ENCODE measurements around the gene RNF130. TPM values are rescaled to one million over a fixed set of nuclear protein-coding genes. Genes with fewer than 3 reads are reported as not detected.
"Not testable (repeated sequence)": the region's sequence is repeated elsewhere in the genome, so short reads cannot be mapped to it uniquely, and the experiment has no call there.

The RNF130 gene
- total RNA-seq, 2 experiments from 2014 or later, result 4.9 to 5.4 TPM

DNA sequence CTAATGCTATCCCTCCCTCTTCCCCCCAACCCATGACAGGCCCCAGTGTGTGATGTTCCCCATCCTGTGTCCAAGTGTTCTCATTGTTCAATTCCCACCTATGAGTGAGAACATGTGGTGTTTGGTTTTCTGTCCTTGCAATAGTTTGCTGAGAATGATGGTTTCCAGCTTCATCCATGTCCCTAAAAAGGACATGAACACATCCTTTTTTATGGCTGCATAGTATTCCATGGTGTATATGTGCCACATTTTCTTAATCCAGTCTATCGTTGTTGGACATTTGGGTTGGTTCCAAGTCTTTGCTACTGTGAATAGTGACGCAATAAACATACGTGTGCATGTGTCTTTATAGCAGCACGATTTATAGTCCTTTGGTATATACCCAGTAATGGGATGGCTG is 78.7 kb downstream of the RNF130 start:
- H3K4me3 Mint-ChIP-seq; H3K36me3 Mint-ChIP-seq; H3K27me3 Mint-ChIP-seq; DNase-seq; H3K27ac Mint-ChIP-seq; ATAC-seq; H3K9me3 Mint-ChIP-seq (ENCODE audit: low read depth); CTCF ChIA-PET; H3K4me1 Mint-ChIP-seq: not testable (repeated sequence)

DNA sequence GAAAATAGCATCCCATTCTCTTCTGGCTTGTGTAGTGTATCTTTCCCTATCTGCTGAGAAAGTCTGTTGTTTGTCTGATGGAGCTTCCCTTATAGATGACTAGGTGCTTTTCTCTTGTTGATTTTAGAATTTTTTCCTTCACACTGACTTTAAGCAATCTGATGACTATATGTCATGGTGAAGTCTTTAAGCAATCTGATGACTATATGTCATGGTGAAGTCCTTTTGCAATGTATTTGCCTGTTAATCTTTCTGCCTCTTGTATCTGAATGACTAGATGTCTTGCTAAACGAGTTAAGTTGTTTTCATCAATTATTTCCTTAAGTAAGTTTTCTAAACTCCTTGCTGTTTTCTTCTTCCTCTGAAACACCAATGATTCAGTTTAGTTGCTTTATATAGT is 80.5 kb downstream of the RNF130 start:
- H3K27me3 Mint-ChIP-seq, result no peaks in the 10 kb centered on the region
- no peaks in the 10 kb centered on the region for H3K9me3 Mint-ChIP-seq (ENCODE audit: low read depth)
- H3K27ac Mint-ChIP-seq, result no peak overlapping the region
- no peak overlapping the region for H3K4me3 Mint-ChIP-seq
- no peak for DNase-seq
- H3K4me1 Mint-ChIP-seq, result no peaks in the 10 kb centered on the region
- H3K36me3 Mint-ChIP-seq, result no peaks in the 10 kb centered on the region
- no peak for ATAC-seq
- CTCF ChIA-PET, result no interaction called here

DNA sequence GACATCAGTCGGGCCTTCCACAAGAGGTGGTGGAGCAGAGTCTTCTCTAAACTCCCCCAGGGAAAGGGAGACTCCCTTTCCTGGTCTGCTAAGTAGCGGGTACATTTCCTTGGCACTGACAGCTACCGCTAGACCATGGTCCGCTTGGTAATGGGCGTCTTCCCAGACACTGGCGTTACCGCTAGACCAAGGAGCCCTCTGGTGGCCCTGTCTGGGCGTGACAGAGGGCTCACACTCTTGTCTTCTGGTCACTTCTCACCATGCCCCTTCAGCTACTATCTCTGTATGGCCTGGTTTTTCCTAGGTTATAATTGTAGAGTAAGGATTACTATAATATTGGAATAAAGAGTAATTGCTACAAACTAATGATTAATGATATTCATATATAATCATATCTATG is 81.0 kb downstream of the RNF130 start:
- ATAC-seq; H3K4me3 Mint-ChIP-seq; H3K9me3 Mint-ChIP-seq (ENCODE audit: low read depth); H3K27me3 Mint-ChIP-seq; H3K27ac Mint-ChIP-seq; H3K36me3 Mint-ChIP-seq; CTCF ChIA-PET; H3K4me1 Mint-ChIP-seq; DNase-seq: not testable (repeated sequence)

DNA sequence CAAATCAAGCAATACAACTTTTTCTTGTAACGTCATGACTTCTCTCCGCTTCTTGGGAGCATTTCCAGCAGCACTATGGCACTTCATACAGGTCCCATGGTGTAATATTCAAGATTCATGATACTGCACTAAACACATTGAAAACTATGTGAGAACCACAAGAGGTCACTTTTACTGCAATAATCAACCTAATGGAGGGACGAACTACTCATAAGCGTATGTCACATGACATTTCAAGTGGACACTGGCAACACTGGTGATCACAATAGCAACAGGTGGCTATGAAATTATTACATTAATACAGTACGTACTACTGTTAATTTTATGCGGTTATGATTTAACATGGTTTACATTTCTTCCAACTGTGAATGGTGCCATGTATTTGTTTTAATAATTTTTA is 85.2 kb downstream of the RNF130 start:
- H3K27me3 Mint-ChIP-seq, result no peaks in the 10 kb centered on the region
- ATAC-seq (no peak), DNase-seq (no peak)
- H3K4me1 Mint-ChIP-seq, result no peaks in the 10 kb centered on the region
- H3K4me3 Mint-ChIP-seq, result no peak overlapping the region
- CTCF ChIA-PET, result no interaction called here
- H3K9me3 Mint-ChIP-seq (ENCODE audit: low read depth), result no peaks in the 10 kb centered on the region
- H3K36me3 Mint-ChIP-seq, result no peaks in the 10 kb centered on the region
- H3K27ac Mint-ChIP-seq, result no peak overlapping the region

DNA sequence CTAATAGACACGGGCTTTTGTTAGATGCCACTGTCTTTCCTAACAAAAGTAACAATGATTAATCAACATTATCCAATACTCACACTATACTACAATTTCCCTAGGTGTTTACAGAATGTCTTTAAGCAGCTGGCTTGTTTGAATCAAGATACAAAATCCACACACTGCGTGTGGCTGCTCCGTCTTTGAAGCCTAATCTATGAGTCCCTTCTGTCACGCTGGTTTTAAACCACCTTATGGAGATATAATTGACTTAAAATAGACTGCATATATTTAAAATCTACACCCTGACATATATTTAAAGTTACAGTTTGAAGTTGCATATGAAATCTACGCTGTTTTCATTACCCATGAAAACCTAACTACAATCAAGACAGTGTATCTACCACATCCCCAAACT is 89.9 kb downstream of the RNF130 start:
- CTCF ChIA-PET, result no interaction called here
- Mint-ChIP-seq H3K9me3 (ENCODE audit: low read depth) (no peaks in the 10 kb centered on the region), H3K36me3 (no peaks in the 10 kb centered on the region), H3K4me1 (no peaks in the 10 kb centered on the region), H3K27me3 (no peaks in the 10 kb centered on the region), H3K27ac (no peak overlapping the region), H3K4me3 (no peak overlapping the region)
- no peak for ATAC-seq
- DNase-seq, result no peak

DNA sequence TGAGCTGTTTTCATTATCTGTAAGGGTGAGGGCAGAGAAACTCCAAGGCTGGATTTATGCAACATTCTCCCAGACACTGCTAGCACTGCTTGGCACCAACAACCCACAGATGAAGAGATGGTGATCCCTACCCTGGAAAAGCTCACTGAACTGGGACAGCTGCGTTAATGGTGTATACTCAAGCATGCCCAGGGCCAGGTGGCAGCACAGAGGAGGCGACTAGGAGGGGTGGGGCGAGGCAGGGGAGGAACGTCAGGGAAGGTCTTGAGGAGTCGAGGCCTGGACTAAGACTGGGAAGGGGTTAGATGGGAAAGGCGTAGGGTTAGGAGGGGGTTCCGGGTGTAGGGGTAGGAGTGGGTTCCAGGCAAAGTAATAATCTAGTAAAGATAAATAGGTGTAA is 90.8 kb downstream of the RNF130 start:
- DNase-seq (no peak), ATAC-seq (no peak)
- Mint-ChIP-seq H3K9me3 (ENCODE audit: low read depth) (no peaks in the 10 kb centered on the region), H3K36me3 (no peaks in the 10 kb centered on the region), H3K4me1 (no peaks in the 10 kb centered on the region), H3K27me3 (no peaks in the 10 kb centered on the region), H3K4me3 (no peak overlapping the region), H3K27ac (no peak overlapping the region)
- CTCF ChIA-PET, result no interaction called here

DNA sequence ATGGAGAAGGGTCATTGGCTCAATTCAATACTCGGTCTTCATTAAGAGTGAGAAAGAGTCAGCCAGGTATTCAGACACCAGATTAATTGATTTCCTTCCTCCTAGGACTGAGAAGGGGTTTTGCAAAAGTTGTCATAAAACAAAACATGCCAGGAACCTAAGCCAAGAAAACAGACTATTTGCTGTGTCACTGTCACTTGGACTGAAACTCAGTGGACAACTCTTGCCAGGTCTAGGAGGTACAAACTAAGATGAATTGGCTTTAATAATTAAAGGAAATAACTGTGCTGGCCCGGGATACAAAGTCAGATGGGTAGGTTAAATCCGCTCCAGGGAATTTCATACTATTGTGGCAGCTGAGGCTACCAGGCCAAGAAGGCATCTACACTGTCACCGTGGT is 92.8 kb downstream of the RNF130 start:
- H3K4me1 Mint-ChIP-seq, result no peaks in the 10 kb centered on the region
- DNase-seq (no peak), ATAC-seq (no peak)
- H3K4me3 Mint-ChIP-seq, result no peak overlapping the region
- H3K27ac Mint-ChIP-seq, result no peak overlapping the region
- CTCF ChIA-PET, result interaction anchor here (1.1 kb wide), 1 partner anchor 337 kb away, joined by 3 read pairs; no protein-coding TSS in a partner anchor
- no peaks in the 10 kb centered on the region for H3K9me3 Mint-ChIP-seq (ENCODE audit: low read depth)
- H3K36me3 Mint-ChIP-seq, result no peaks in the 10 kb centered on the region
- no peaks in the 10 kb centered on the region for H3K27me3 Mint-ChIP-seq

DNA sequence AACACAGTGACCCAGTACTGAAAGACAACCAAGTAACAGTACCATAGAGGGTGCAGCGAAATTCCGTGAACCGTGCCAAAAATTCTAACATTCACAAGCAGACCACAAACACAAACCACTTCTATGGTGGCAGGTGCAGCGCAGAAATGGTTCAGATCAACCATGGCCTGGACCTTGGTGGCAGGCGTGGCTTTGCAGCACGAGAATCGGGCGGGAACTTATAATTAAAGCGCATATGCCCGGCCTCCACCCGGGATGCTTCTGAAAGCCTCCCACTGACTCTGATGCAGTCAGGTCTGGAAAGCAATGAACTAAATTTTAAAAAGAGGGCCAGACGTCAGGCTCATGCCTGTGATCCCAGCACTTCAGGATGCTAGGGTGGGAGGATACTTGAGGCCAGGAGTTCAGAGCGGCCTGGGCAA is 95.8 kb downstream of the RNF130 start:
- Mint-ChIP-seq H3K27ac (no peak overlapping the region), H3K4me1 (no peaks in the 10 kb centered on the region)
- CTCF ChIA-PET, result interaction anchor here (1.0 to 1.2 kb wide), 3 partner anchors 64 to 213 kb away, joined by 3 to 4 read pairs (median 4); no protein-coding TSS in a partner anchor

DNA sequence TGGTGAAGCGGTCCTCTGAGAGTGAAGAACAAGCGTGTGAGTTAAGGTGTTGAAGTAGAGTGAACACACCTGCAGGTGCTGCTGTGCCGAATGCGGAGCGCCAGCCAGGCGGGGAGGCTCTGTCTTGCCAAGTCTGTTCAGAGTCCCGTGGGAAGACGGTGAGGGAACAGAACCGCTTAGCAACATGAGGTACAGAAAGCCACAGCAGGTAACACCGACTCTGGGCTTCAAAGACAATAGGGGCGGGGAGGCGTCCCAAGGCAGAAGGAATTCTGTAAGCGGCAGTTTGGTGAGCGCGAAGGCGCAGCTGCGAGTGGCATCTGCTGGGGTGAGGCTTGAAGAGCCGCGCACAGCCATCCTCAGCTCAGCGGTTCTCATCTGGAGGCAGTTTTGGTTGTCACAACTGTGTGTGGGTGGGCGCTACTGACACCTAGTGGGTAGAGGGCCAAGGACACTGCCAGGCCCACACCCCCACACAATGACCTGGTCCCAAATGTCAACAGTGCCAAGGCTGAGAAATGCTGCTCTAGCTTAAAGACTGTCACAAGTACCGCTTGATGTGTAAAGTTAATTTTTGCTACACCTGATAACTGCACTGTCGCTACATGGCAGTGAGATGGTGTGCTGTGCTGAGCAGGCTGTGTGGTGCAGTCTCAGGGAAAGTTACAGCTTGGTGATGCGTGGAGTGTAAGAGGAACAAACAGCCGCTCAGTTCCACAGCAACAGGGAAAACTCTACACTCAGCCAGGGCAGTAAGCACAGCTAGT is 96.4 kb downstream of the RNF130 start:
- Mint-ChIP-seq H3K27me3 (no peaks in the 10 kb centered on the region), H3K9me3 (ENCODE audit: low read depth) (no peaks in the 10 kb centered on the region), H3K36me3 (no peaks in the 10 kb centered on the region), H3K4me1 (no peaks in the 10 kb centered on the region), H3K27ac (no peak overlapping the region), H3K4me3 (no peak overlapping the region)
- peak; percentile 61 for DNase-seq
- ATAC-seq, result peak; percentile 80
- CTCF ChIA-PET, result interaction anchor here (1.0 to 1.2 kb wide), 3 partner anchors 63 to 212 kb away, joined by 3 to 4 read pairs (median 4); no protein-coding TSS in a partner anchor

More for the DNA sequence above, 95.8 kb downstream of the RNF130 start:
- no peaks in the 10 kb centered on the region for H3K9me3 Mint-ChIP-seq (ENCODE audit: low read depth)
- H3K4me3 Mint-ChIP-seq, result no peak overlapping the region
- no peaks in the 10 kb centered on the region for H3K36me3 Mint-ChIP-seq
- ATAC-seq (no peak), DNase-seq (no peak)
- H3K27me3 Mint-ChIP-seq, result no peaks in the 10 kb centered on the region

DNA sequence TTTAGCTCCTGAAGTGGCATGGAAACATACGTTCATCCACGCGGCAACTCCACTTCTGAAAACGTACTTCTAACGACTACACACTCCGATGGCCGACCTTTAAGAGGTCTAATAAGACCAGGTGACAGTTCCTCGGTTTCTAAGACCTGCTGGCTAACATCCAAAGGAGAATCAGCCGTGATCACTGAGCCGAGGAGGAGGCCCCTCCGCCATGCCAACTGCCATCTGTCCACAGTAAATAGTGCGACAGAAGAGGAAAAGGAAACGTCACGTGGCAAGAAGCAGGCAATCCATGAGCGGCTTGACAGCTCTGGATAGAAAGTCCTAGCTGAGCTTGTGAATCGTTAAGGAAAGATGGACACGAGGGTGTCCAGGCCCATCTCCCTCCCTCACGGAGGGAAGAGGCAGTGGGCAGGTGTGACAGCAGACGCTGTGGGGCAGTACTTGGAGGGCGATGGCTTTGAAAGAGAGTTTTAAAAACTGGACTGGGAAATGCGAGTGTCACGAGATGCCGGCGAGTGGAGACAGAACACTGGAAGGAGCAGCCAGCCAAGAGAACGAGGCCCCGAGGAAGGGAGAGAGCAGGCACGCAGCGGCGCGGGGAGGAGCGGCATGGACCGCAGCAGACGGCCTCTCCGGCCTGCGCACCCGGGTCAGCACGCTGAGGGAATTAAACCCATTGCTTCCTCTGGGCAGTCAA is 97.2 kb downstream of the RNF130 start:
- no peak overlapping the region for H3K4me3 Mint-ChIP-seq
- ATAC-seq (no peak), DNase-seq (no peak)
- H3K9me3 Mint-ChIP-seq (ENCODE audit: low read depth), result no peaks in the 10 kb centered on the region
- H3K27ac Mint-ChIP-seq, result no peak overlapping the region
- CTCF ChIA-PET, result interaction anchor here (1.0 to 1.2 kb wide), 4 partner anchors 63 to 212 kb away, joined by 3 to 5 read pairs (median 4); no protein-coding TSS in a partner anchor
- no peaks in the 10 kb centered on the region for H3K36me3 Mint-ChIP-seq
- no peaks in the 10 kb centered on the region for H3K4me1 Mint-ChIP-seq
- H3K27me3 Mint-ChIP-seq, result no peaks in the 10 kb centered on the region

DNA sequence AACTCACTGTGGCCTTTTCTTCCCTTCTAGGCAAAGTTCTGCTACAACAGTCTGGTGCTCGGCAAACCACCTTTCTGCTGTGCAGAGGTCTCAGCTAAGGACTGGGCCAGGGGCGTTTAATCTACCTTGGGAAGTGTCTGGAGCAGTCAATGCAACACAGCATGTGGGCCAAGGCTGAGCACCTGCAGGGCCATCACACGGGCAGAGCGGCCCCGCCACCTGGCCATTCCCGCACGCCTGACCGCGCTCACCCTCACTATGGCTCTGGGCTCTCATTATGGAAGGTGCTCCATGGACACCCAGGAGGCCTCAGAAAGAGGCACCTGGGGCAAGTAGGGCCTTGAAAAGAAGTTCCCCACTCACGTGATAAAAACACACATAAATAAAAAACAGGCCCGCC is 98.2 kb downstream of the RNF130 start:
- Mint-ChIP-seq H3K4me3 (no peak overlapping the region), H3K4me1 (no peaks in the 10 kb centered on the region), H3K9me3 (ENCODE audit: low read depth) (no peaks in the 10 kb centered on the region), H3K27ac (peak overlapping the region; percentile 9), H3K36me3 (no peaks in the 10 kb centered on the region), H3K27me3 (no peaks in the 10 kb centered on the region)
- no peak for DNase-seq
- ATAC-seq, result no peak
- CTCF ChIA-PET, result interaction anchor here (1.1 kb wide), 1 partner anchor 172 kb away, joined by 5 read pairs; no protein-coding TSS in a partner anchor

DNA sequence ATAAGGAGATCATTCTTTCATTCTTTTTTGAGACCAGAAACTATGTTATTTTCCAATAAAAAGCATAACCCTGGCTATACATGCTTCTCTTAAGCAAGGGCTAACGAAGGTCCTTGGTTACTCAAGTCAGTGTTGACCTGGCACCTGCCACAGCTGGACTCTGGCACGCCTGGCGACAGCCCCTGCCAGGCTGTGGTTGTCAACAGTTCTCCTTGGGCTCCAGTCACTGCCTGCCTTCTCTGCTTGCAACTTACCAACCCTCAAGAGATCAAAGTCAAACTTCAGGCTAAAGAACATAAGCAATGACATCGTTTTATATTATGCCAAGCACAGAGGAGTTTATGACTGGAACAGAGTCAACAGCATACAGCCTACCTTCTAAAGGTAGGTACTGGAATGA is 102.4 kb downstream of the RNF130 start:
- CTCF ChIA-PET, result no interaction called here
- DNase-seq (no peak), ATAC-seq (no peak)
- Mint-ChIP-seq H3K27me3 (no peaks in the 10 kb centered on the region), H3K9me3 (ENCODE audit: low read depth) (no peaks in the 10 kb centered on the region), H3K36me3 (no peaks in the 10 kb centered on the region), H3K27ac (no peak overlapping the region), H3K4me1 (no peaks in the 10 kb centered on the region), H3K4me3 (no peak overlapping the region)

DNA sequence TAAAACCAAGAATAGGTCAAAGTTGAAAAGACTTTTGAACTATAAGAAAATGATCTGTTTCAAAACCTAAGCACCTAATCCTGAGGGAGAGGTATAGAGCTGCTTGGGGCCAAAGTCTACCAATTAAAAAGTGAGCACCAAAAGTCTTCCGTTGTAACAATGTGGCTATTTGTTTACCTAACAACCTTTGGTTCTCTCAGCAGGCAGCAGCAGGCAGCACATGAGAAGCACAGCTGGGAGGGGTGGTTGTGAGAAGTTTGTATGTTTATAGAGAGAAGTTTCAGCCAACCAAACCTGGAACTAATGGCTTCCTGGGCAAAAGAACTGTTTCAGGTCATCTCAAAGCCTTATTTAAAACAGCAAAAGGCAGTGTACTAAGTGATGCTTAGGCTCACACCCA is 104.1 kb downstream of the RNF130 start:
- no peaks in the 10 kb centered on the region for H3K27me3 Mint-ChIP-seq
- ATAC-seq (no peak), DNase-seq (no peak)
- no peak overlapping the region for H3K4me3 Mint-ChIP-seq
- no peaks in the 10 kb centered on the region for H3K36me3 Mint-ChIP-seq
- H3K4me1 Mint-ChIP-seq, result no peaks in the 10 kb centered on the region
- H3K9me3 Mint-ChIP-seq (ENCODE audit: low read depth), result no peaks in the 10 kb centered on the region
- H3K27ac Mint-ChIP-seq, result no peak overlapping the region
- CTCF ChIA-PET, result interaction anchor here (1.3 kb wide), 1 partner anchor 46 kb away, joined by 3 read pairs; no protein-coding TSS in a partner anchor

DNA sequence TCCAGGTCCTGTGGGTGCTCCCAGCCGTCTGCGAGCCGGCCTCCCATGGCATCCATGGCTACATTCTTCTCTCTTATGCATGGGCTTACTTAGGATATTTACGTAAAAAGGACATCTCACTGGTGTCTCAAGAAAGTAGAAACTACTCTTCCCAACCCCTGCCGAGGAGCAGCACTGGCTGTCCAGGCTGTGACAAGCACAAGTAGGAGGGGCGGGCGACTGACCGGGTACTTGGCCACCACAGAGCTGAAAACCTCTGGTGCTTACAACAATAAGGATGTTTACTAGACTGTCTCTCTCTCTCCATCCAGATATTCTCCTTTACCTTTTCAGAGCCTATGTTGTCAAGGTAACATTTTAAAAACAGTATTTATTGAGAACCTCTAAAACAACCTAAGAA is 107.5 kb downstream of the RNF130 start:
- CTCF ChIA-PET, result no interaction called here
- no peaks in the 10 kb centered on the region for H3K36me3 Mint-ChIP-seq
- no peaks in the 10 kb centered on the region for H3K4me1 Mint-ChIP-seq
- no peak overlapping the region for H3K27ac Mint-ChIP-seq
- DNase-seq (no peak), ATAC-seq (no peak)
- H3K9me3 Mint-ChIP-seq (ENCODE audit: low read depth), result no peaks in the 10 kb centered on the region
- H3K4me3 Mint-ChIP-seq, result no peak overlapping the region
- no peaks in the 10 kb centered on the region for H3K27me3 Mint-ChIP-seq
